Measurements from ENCODE around the gene DPYSL4. TPM values are rescaled to one million over a fixed set of nuclear protein-coding genes. Genes with fewer than 3 reads are reported as not detected.
A peak's percentile ranks its signal among the peaks of the same experiment; 100 is the strongest.
"Not testable (repeated sequence)": the region's sequence is repeated elsewhere in the genome, so short reads cannot be mapped to it uniquely, and the experiment has no call there.

The DPYSL4 gene
- total RNA-seq, 2 experiments from 2014 or later = 5.2 to 8.5 TPM

GRCh38 chr10:132154931-132155330, 31.8 kb upstream of the DPYSL4 start:
- ATAC-seq (ENCODE audit: low read depth) (no peak), DNase-seq (no peak)
- Mint-ChIP-seq H3K27me3 (no peaks in the 10 kb centered on the region), H3K4me1 (peaks cover 5% of the 10 kb centered on the region), H3K27ac (no peak overlapping the region), H3K9me3 (no peaks in the 10 kb centered on the region), H3K36me3 (no peaks in the 10 kb centered on the region), H3K4me3 (no peak overlapping the region)
- POLR2A ChIA-PET = no interaction called here

DNA sequence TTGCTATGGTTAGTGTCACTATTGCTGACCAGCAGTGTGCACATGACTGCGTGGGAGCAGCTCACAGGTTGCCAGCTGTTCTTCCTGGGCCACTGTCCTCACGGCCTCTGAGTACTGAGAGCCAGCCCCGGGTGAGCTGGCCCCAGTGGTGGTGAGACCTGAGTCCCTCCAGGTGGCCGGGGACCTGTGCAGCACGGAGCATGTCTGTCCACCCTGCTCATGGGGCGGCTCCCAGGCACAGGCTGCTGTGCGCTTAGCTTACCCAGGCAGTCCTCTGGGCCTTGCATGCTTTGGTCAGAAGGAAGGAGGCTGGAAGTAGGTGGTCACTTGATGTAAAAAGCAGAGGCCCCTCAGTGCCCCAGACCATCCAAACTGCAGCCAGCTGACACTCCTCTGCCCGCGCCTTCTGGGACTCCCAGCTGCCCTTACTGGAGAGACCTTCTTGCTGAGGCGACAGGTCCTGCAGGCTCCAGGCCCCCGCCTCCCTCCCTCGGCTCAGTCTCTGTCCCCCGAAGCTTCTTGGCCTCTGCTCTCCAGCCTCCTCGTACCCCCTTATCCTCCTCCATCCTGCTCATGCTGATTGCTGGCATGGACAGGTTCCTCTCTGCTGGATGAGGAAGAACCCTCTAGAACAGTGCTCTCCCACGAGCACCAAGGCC, 30.9 kb upstream of the DPYSL4 start:
- no peak for DNase-seq
- no peak overlapping the region for H3K27ac Mint-ChIP-seq
- ATAC-seq (ENCODE audit: low read depth) = no peak
- H3K9me3 Mint-ChIP-seq = no peaks in the 10 kb centered on the region
- no peaks in the 10 kb centered on the region for H3K36me3 Mint-ChIP-seq
- peaks cover 5% of the 10 kb centered on the region for H3K4me1 Mint-ChIP-seq
- POLR2A ChIA-PET = no interaction called here
- H3K4me3 Mint-ChIP-seq = no peak overlapping the region
- H3K27me3 Mint-ChIP-seq = no peaks in the 10 kb centered on the region

GRCh38 chr10:132156382-132156781, 30.4 kb upstream of the DPYSL4 start:
- Mint-ChIP-seq H3K36me3 (no peaks in the 10 kb centered on the region), H3K4me1 (peaks cover 5% of the 10 kb centered on the region), H3K4me3 (no peak overlapping the region), H3K27me3 (no peaks in the 10 kb centered on the region), H3K27ac (no peak overlapping the region), H3K9me3 (no peaks in the 10 kb centered on the region)
- POLR2A ChIA-PET = no interaction called here
- ATAC-seq (ENCODE audit: low read depth) = no peak
- no peak for DNase-seq

- Mint-ChIP-seq H3K4me1 (peaks cover 9% of the 10 kb centered on the region), H3K27me3 (no peaks in the 10 kb centered on the region), H3K27ac (no peak overlapping the region), H3K4me3 (no peak overlapping the region), H3K9me3 (no peaks in the 10 kb centered on the region), H3K36me3 (no peaks in the 10 kb centered on the region)
- DNase-seq = no peak
- POLR2A ChIA-PET = no interaction called here
- no peak for ATAC-seq (ENCODE audit: low read depth)
These were observed 29.6 kb upstream of the DPYSL4 start for GRCh38 chr10:132157101-132157500.

GRCh38 chr10:132158122-132158741, 28.5 kb upstream of the DPYSL4 start:
- Mint-ChIP-seq H3K27ac (peak overlapping the region; percentile 7), H3K4me3 (no peak overlapping the region), H3K4me1 (peaks cover 14% of the 10 kb centered on the region), H3K27me3 (no peaks in the 10 kb centered on the region), H3K9me3 (no peaks in the 10 kb centered on the region), H3K36me3 (no peaks in the 10 kb centered on the region)
- DNase-seq (no peak), ATAC-seq (ENCODE audit: low read depth) (peak; percentile 21)
- POLR2A ChIA-PET = no interaction called here

- POLR2A ChIA-PET = no interaction called here
- no peak overlapping the region for H3K4me3 Mint-ChIP-seq
- DNase-seq = no peak
These were observed 27.9 kb upstream of the DPYSL4 start for GRCh38 chr10:132158823-132159222.

GRCh38 chr10:132159302-132160230, 27.2 kb upstream of the DPYSL4 start:
- H3K27ac Mint-ChIP-seq = peak overlapping the region; percentile 79
- POLR2A ChIA-PET; H3K9me3 Mint-ChIP-seq; DNase-seq; H3K27me3 Mint-ChIP-seq; ATAC-seq (ENCODE audit: low read depth); H3K36me3 Mint-ChIP-seq; H3K4me3 Mint-ChIP-seq: not testable (repeated sequence)
- peaks cover 14% of the 10 kb centered on the region for H3K4me1 Mint-ChIP-seq

More at GRCh38 chr10:132158823-132159222, 27.9 kb upstream of the DPYSL4 start:
- Mint-ChIP-seq H3K36me3 (no peaks in the 10 kb centered on the region), H3K9me3 (no peaks in the 10 kb centered on the region), H3K27ac (peak overlapping the region; percentile 79), H3K4me1 (peaks cover 14% of the 10 kb centered on the region), H3K27me3 (no peaks in the 10 kb centered on the region)
- no peak for ATAC-seq (ENCODE audit: low read depth)

- peaks cover 14% of the 10 kb centered on the region for H3K4me1 Mint-ChIP-seq
These were observed 26.5 kb upstream of the DPYSL4 start for GRCh38 chr10:132160231-132160630.

DNA sequence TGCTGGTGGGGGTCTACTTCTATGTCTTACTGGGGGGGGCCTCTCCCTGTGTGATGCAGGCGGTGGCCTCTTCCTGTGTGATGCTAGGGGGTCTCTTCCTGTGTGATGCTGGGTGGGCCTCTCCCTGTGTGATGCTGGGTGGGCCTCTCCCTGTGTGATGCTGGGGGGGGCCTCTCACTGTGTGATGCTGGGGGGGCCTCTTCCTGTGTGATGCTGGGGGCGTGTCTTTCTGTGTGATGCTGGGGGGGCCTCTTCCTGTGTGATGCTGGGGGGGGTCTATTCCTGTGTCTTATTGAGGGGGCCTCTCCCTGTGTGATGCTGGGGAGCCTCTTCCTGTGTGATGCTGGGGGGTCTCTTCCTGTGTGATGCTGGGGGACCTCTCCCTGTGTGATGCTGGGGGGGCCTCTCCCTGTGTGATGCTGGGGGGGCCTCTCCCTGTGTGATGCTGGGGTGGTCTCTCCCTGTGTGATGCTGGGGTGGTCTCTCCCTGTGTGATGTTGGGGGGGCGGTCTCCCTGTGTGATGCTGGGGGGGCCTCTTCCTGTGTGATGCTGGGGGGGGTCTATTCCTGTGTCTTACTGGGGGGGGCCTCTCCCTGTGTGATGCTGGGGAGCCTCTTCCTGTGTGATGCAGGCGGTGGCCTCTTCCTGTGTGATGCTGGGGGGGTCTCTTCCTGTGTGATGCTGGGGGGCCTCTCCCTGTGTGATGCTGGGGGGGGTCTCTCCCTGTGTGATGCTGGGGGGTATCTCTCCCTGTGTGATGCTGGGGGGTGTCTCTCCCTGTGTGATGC, 25.7 kb upstream of the DPYSL4 start:
- peaks cover 14% of the 10 kb centered on the region for H3K4me1 Mint-ChIP-seq
- H3K9me3 Mint-ChIP-seq; H3K36me3 Mint-ChIP-seq; H3K27me3 Mint-ChIP-seq; DNase-seq; H3K4me3 Mint-ChIP-seq; ATAC-seq (ENCODE audit: low read depth); POLR2A ChIA-PET: not testable (repeated sequence)
- H3K27ac Mint-ChIP-seq = peak overlapping the region; percentile 82

More at GRCh38 chr10:132160231-132160630, 26.5 kb upstream of the DPYSL4 start:
- H3K36me3 Mint-ChIP-seq; H3K9me3 Mint-ChIP-seq; H3K27ac Mint-ChIP-seq; H3K4me3 Mint-ChIP-seq; ATAC-seq (ENCODE audit: low read depth); DNase-seq; POLR2A ChIA-PET; H3K27me3 Mint-ChIP-seq: not testable (repeated sequence)

- DNase-seq = peak; percentile 64
- peak overlapping the region; percentile 74 for H3K4me3 Mint-ChIP-seq
- no peaks in the 10 kb centered on the region for H3K9me3 Mint-ChIP-seq
- peak; percentile 64 for ATAC-seq (ENCODE audit: low read depth)
- POLR2A ChIA-PET = no interaction called here
- H3K36me3 Mint-ChIP-seq = no peaks in the 10 kb centered on the region
- no peaks in the 10 kb centered on the region for H3K27me3 Mint-ChIP-seq
- peaks cover 17% of the 10 kb centered on the region for H3K4me1 Mint-ChIP-seq
- H3K27ac Mint-ChIP-seq = peak overlapping the region; percentile 91
These were observed 24.7 kb upstream of the DPYSL4 start for GRCh38 chr10:132162021-132162531.

- no peak for ATAC-seq (ENCODE audit: low read depth)
- H3K9me3 Mint-ChIP-seq = no peaks in the 10 kb centered on the region
- peaks cover 17% of the 10 kb centered on the region for H3K4me1 Mint-ChIP-seq
- DNase-seq = no peak
- H3K4me3 Mint-ChIP-seq = no peak overlapping the region
- POLR2A ChIA-PET = no interaction called here
- no peaks in the 10 kb centered on the region for H3K27me3 Mint-ChIP-seq
- peak overlapping the region; percentile 91 for H3K27ac Mint-ChIP-seq
- H3K36me3 Mint-ChIP-seq = no peaks in the 10 kb centered on the region
These were observed 24.0 kb upstream of the DPYSL4 start for GRCh38 chr10:132162590-132163277.

GRCh38 chr10:132163278-132163765, 23.4 kb upstream of the DPYSL4 start:
- H3K27ac Mint-ChIP-seq = peak overlapping the region; percentile 34
- no peak overlapping the region for H3K4me3 Mint-ChIP-seq

More at GRCh38 chr10:132163278-132163765, 23.4 kb upstream of the DPYSL4 start:
- peak; percentile 40 for ATAC-seq (ENCODE audit: low read depth)
- Mint-ChIP-seq H3K4me1 (peaks cover 15% of the 10 kb centered on the region), H3K27me3 (no peaks in the 10 kb centered on the region), H3K36me3 (no peaks in the 10 kb centered on the region), H3K9me3 (no peaks in the 10 kb centered on the region)
- peak; percentile 66 for DNase-seq
- POLR2A ChIA-PET = no interaction called here
